ENCODE data around the gene NTRK2.

DNA sequence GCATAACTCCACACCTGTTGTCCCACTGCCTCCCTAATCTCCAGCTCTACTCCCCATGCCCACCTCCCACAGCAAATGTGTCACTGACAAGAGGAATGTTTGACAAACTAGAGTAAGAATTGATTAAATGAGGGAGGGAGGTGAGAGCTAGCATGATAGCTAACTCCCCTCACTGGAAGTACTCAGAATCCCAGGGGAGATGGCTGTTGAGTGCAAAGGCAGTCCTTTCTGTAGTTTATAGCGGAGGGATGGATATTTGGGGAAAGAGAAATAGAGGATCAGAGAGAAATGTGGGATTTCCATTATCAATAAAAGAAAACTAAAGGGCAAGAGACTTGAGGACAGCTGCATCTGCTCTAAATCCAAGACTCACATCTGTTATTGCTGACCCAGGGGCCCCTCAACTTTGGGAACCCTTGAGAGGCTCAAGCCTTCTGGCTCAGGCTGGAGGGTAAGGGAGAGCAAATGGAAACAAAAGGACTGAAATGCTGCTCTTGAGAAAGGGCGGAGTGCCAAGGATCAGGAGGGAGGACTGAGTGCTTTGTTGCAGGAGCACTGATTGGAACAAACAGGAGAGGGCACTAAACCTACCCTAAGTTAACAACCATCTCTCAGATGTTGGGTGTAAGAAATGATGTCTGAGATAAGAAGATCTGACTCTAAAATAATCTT lies 372.1 kb downstream of the NTRK2 start:
- TF ChIP-seq, protein P1, sequence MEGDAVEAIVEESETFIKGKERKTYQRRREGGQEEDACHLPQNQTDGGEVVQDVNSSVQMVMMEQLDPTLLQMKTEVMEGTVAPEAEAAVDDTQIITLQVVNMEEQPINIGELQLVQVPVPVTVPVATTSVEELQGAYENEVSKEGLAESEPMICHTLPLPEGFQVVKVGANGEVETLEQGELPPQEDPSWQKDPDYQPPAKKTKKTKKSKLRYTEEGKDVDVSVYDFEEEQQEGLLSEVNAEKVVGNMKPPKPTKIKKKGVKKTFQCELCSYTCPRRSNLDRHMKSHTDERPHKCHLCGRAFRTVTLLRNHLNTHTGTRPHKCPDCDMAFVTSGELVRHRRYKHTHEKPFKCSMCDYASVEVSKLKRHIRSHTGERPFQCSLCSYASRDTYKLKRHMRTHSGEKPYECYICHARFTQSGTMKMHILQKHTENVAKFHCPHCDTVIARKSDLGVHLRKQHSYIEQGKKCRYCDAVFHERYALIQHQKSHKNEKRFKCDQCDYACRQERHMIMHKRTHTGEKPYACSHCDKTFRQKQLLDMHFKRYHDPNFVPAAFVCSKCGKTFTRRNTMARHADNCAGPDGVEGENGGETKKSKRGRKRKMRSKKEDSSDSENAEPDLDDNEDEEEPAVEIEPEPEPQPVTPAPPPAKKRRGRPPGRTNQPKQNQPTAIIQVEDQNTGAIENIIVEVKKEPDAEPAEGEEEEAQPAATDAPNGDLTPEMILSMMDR (IDR thresholded peaks at IDR 0.05) = no peak
- TF ChIP-seq EZH2 (IDR thresholded peaks at IDR 0.05) = no peak

All from neural progenitor cell (in vitro differentiated cells).